Measurements from ENCODE around the gene RASSF6. TPM values are rescaled to one million over a fixed set of nuclear protein-coding genes. Genes with fewer than 3 reads are reported as not detected.

The RASSF6 gene
- total RNA-seq, 2 experiments from 2014 or later, result 48.3 to 62.2 TPM

DNA sequence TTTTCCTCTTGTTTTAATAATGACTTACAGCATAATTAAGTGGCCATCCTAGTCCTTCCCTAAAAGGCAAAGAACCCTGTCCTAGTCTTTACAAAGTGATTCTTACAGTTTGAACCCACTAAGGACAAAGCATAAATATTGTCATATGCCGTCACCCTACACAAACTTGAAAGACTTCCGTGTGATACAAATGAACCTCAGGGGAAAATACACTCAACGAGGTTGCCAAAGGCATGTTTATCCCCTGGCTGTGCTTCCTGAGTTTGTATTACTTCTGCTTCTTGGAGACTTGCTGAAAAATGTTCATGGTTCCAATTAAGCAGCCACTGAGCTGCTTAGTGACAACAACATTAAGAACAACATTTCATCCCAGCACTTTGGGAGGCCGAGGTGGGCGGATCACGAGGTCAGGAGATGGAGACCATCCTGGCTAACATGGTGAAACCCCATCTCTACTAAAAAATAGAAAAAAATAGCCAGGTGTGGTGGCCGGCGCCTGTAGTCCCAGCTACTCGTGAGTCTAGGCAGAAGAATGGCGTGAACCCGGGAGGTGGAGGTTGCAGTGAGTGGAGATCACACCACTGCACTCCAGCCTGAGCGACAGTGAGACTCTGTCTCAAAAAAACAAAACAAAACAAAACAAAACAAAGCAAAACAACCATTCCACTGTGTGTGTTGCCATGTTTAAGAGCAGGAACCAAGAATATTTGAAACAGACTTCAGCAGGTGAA, 16.2 kb downstream of the RASSF6 start:
- H3K36me3 ChIP-seq (ENCODE audit: insufficient read depth, low read length), result peaks cover 86% of the 10 kb centered on the region
- H3K4me1 ChIP-seq (ENCODE audit: insufficient read depth, low read length, poor library complexity, severe bottlenecking), result peaks cover 92% of the 10 kb centered on the region
- H3K79me2 ChIP-seq (ENCODE audit: insufficient read depth, low read depth, low read length), result peaks cover 80% of the 10 kb centered on the region
- ChIA-PET POLR2A (interaction anchor here (0.8 to 5.3 kb wide), 6 partner anchors 8 to 18 kb away, joined by 3 to 115 read pairs (median 14); partner anchors contain the start of gene RASSF6), CTCF (ENCODE audit: unreplicated experiment) (interaction anchor here (1.3 to 1.5 kb wide), 2 partner anchors 10 to 50 kb away, joined by 4 to 5 read pairs; no protein-coding TSS in a partner anchor)
- peak overlapping the region; percentile 100 for H3K27ac ChIP-seq (ENCODE audit: low read depth, low read length, poor library complexity, severe bottlenecking)
- H3K4me3 ChIP-seq (ENCODE audit: low read depth, low read length, poor library complexity, severe bottlenecking), result peak overlapping the region; percentile 19
- no TSS peak for BruUV-seq (replicated peaks)
- H3K4me2 ChIP-seq (ENCODE audit: low read length), result peak overlapping the region; percentile 41
- no peaks in the 10 kb centered on the region for H4K20me1 ChIP-seq (ENCODE audit: insufficient read depth, low read length)
- intact Hi-C loops (cut with micrococcal nuclease; ENCODE audit: unreplicated experiment), result no loop called here
- TF ChIP-seq EZH2phosphoT487 (IDR thresholded peaks at IDR 0.05; ENCODE audit: borderline replicate concordance, low read depth, low read length), result no peak
- TF ChIP-seq, protein P1, sequence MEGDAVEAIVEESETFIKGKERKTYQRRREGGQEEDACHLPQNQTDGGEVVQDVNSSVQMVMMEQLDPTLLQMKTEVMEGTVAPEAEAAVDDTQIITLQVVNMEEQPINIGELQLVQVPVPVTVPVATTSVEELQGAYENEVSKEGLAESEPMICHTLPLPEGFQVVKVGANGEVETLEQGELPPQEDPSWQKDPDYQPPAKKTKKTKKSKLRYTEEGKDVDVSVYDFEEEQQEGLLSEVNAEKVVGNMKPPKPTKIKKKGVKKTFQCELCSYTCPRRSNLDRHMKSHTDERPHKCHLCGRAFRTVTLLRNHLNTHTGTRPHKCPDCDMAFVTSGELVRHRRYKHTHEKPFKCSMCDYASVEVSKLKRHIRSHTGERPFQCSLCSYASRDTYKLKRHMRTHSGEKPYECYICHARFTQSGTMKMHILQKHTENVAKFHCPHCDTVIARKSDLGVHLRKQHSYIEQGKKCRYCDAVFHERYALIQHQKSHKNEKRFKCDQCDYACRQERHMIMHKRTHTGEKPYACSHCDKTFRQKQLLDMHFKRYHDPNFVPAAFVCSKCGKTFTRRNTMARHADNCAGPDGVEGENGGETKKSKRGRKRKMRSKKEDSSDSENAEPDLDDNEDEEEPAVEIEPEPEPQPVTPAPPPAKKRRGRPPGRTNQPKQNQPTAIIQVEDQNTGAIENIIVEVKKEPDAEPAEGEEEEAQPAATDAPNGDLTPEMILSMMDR (conservative IDR thresholded peaks at IDR 0.05; ENCODE audit: low read length), result no peak
- no peak for DNase-seq (ENCODE audit: low spot score)
- H2AFZ ChIP-seq (ENCODE audit: low read length), result no peak overlapping the region
- no peaks in the 10 kb centered on the region; the same call in 1 of the 2 replicates for H3K9me3 ChIP-seq (ENCODE audit: low read length)
- H3K9me2 ChIP-seq (ENCODE audit: insufficient read depth, low read length), result no peaks in the 10 kb centered on the region

DNA sequence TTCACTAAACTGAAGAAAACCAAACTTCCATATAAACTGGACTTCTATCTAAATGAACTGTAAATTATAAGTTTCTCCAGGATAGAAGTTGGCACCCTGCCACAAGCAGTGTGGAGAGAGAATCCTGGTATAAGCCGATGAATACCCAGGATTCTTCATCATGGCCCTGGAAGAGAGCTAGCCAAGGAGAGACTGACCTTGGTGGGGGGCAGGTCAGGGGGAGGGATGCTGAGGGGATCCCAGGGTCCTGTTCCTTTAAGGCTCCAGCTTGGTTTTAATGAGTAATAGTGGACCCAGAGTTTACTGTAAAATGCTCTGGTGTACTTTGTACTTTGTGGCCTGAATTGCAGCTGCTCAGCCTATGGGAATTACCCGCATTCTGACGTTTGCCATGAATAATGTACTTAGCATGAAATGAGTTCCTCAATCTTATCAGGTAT, 16.9 kb downstream of the RASSF6 start:
- peaks cover 80% of the 10 kb centered on the region for H3K79me2 ChIP-seq (ENCODE audit: insufficient read depth, low read depth, low read length)
- no TSS peak for BruUV-seq (replicated peaks)
- TF ChIP-seq, protein P1 (conservative IDR thresholded peaks at IDR 0.05; ENCODE audit: low read length), result no peak
- TF ChIP-seq EZH2phosphoT487 (IDR thresholded peaks at IDR 0.05; ENCODE audit: borderline replicate concordance, low read depth, low read length), result no peak
- H3K9me3 ChIP-seq (ENCODE audit: low read length), result no peaks in the 10 kb centered on the region; the same call in 1 of the 2 replicates
- ChIA-PET CTCF (ENCODE audit: unreplicated experiment) (interaction anchor here (1.5 kb wide), 1 partner anchor 51 kb away, joined by 5 read pairs; no protein-coding TSS in a partner anchor), POLR2A (interaction anchor here (0.6 to 5.3 kb wide), 7 partner anchors 7 to 480 kb away, joined by 3 to 115 read pairs (median 9); partner anchors contain the start of gene RASSF6)
- H3K4me1 ChIP-seq (ENCODE audit: insufficient read depth, low read length, poor library complexity, severe bottlenecking), result peaks cover 92% of the 10 kb centered on the region
- no peak overlapping the region for H2AFZ ChIP-seq (ENCODE audit: low read length)
- peak overlapping the region; percentile 100 for H3K27ac ChIP-seq (ENCODE audit: low read depth, low read length, poor library complexity, severe bottlenecking)
- intact Hi-C loops (cut with micrococcal nuclease; ENCODE audit: unreplicated experiment), result no loop called here
- peaks cover 86% of the 10 kb centered on the region for H3K36me3 ChIP-seq (ENCODE audit: insufficient read depth, low read length)
- H3K4me2 ChIP-seq (ENCODE audit: low read length), result peak overlapping the region; percentile 41; the same call in 1 of the 2 replicates
- H4K20me1 ChIP-seq (ENCODE audit: insufficient read depth, low read length), result no peaks in the 10 kb centered on the region
- no peaks in the 10 kb centered on the region for H3K9me2 ChIP-seq (ENCODE audit: insufficient read depth, low read length)
- no peak overlapping the region for H3K4me3 ChIP-seq (ENCODE audit: low read depth, low read length, poor library complexity, severe bottlenecking)
- DNase-seq (ENCODE audit: low spot score), result no peak
